Erythroblast (primary cell): Measurements from ENCODE around the gene UACA.

ENCODE experiments used
- GATA1 ChIP-seq: IDR thresholded peaks from 2 replicates; pipeline ENCODE4 v1.6.1; 2011; ENCODE audit warnings: low read depth, mild to moderate bottlenecking, control low read depth, low read length, moderate library complexity
- POLR2A ChIP-seq: IDR thresholded peaks from 2 replicates; pipeline ENCODE4 v1.6.1; 2011; ENCODE audit warnings: mild to moderate bottlenecking, low read length

DNA sequence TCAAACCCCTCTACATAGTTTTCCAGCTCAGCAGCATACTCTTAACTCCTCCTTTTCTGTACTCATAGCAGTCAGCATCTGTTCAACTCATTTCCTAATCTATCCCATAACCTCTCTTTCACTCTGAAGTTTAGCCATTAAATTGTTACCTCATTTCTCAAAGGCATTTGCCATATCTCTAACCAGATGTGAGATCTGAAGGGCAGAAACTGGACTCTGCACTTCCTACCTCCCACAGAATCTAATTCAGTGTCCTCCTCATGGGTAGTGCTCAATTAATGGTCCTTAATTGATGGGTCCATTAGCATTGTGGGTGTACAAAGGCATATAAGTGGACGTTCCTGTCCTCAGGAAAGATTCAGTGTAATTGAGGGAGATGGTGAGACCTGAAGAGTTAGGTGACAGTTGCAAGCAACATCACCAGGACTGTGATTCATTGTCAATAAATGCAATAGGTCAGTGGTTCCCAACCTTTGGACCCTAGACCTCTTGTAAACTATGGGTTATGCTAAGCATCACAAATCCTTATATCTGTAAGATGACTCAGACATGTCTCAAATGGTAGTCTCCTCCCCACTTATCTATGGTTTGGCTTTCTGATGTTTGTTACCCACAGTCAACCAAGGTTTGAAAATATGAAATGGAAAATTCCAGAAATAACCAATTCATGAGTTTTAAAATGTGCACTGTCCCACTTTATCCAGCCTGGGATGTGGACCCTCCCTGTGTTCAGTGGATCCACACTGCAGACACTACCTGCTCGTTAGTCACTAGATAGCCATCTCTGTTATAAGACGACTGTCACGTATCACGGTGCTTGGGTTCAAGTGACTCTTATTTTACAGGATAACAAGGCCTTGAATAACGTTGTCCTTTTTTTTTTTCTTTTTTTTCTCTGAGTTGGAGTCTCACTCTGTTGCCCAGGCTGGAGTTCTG lies 25.0 kb upstream of the UACA start:
- TF ChIP-seq POLR2A (no peak), GATA1 (no peak)
